Activated T-helper 1 cell treated with anti-CD3 and anti-CD28 coated beads, Interleukin-12 subunit alpha, Interleukin-12 subunit beta, Interleukin-2, Interleukin-4 antibody, amounts not matched to agents 30 ng/mL and 10 ng/mL and 1 ng/mL, durations not matched to agents 14 hours and 24 hours and 36 hours (primary cell): ENCODE measurements around the gene DMBT1. TPM values are rescaled to one million over a fixed set of nuclear protein-coding genes. Genes with fewer than 3 reads are reported as not detected.

Experiments
- DNase-seq: peaks from one replicate; pipeline ENCODE4 v3.0.0; 2021; ENCODE audit warnings: low spot score
- H3K27ac Mint-ChIP-seq: one replicate; pipeline ENCODE4 v1.8.0; 2021; ENCODE audit warnings: mild to moderate bottlenecking, mixed read lengths
- H3K27me3 Mint-ChIP-seq: one replicate; pipeline ENCODE4 v1.8.0; 2022; ENCODE audit warnings: mild to moderate bottlenecking, moderate library complexity, mixed read lengths; ENCODE audit not compliant: insufficient read depth
- H3K36me3 Mint-ChIP-seq: one replicate; pipeline ENCODE4 v1.8.0; 2021; ENCODE audit warnings: low read depth, mixed read lengths
- H3K4me1 Mint-ChIP-seq: one replicate; pipeline ENCODE4 v1.8.0; 2021; ENCODE audit warnings: low read depth, mixed read lengths
- H3K4me3 Mint-ChIP-seq: one replicate; pipeline ENCODE4 v1.8.0; 2021; ENCODE audit warnings: mild to moderate bottlenecking, moderate library complexity, mixed read lengths
- H3K9me3 Mint-ChIP-seq: one replicate; pipeline ENCODE4 v1.8.0; 2021; ENCODE audit warnings: mixed read lengths
- intact Hi-C: fragments of 100-400 bp; cut with micrococcal nuclease; formaldehyde crosslinking; loops from one replicate; pipeline ENCODE4 v1.15.1; 2024
- total RNA-seq: library from RNA; stranded (reverse); gene quantifications from 2 replicates; pipeline ENCODE4 v1.2.3, GENCODE V29; 2022

DMBT1 gene
- total RNA-seq, 1 donor from 2014 or later = not detected

GRCh38 chr10:122553341-122553740 is 7.2 kb upstream of the DMBT1 start:
- Mint-ChIP-seq H3K36me3 (no peaks in the 10 kb centered on the region), H3K9me3 (no peaks in the 10 kb centered on the region), H3K4me1 (peaks cover 2% of the 10 kb centered on the region), H3K4me3 (no peak overlapping the region), H3K27me3 (peaks cover 2% of the 10 kb centered on the region), H3K27ac (no peak overlapping the region)
- intact Hi-C loops = no loop called here
- DNase-seq = no peak

GRCh38 chr10:122554131-122555036 is 6.2 kb upstream of the DMBT1 start:
- DNase-seq = no peak
- Mint-ChIP-seq H3K36me3 (no peaks in the 10 kb centered on the region), H3K9me3 (no peaks in the 10 kb centered on the region), H3K4me3 (no peak overlapping the region), H3K27ac (no peak overlapping the region), H3K4me1 (peaks cover 12% of the 10 kb centered on the region), H3K27me3 (no peaks in the 10 kb centered on the region)
- intact Hi-C loops = no loop called here

DNA sequence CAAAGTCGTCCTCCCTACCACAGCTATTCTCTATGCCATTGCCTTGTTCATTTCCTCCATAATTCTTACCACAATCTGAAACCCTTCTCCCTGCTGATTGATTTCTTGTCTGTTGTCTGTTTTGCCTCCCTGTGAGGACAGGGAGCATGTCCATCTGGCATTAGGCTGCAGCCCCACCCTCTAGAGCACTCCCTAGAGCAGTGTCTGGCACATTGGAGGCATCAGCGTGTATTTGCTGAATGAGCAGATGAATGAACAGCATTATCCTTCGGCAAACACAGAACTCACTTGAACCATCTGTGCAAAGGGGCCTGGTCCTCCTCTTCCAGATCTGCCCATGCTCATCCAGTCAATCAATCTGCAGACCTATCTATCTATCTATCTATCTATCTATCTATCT is 5.1 kb upstream of the DMBT1 start:
- Mint-ChIP-seq H3K27me3 (no peaks in the 10 kb centered on the region), H3K27ac (no peak overlapping the region), H3K9me3 (no peaks in the 10 kb centered on the region), H3K36me3 (no peaks in the 10 kb centered on the region), H3K4me1 (peaks cover 12% of the 10 kb centered on the region), H3K4me3 (no peak overlapping the region)
- intact Hi-C loops = no loop called here
- DNase-seq = no peak

DNA sequence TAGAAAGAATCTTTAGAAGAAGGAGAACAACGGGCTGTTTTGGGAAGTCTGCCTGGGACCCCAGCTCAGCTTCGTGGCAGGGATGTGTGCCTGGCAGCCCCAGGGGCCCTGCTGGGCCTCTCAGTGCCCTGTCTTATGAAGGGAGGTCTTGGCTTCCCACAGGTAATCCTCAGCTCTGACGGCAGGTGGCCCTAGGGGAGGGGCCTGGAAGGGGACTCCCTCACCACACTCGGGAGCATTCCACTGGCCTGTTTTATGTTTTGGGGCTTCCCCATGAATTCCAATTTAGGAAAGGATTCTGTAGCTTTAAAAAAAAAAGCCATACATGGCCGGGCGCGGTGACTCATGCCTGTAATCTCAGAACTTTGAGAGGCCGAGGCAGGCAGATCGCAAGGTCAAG is 3.0 kb upstream of the DMBT1 start:
- H3K36me3 Mint-ChIP-seq = no peaks in the 10 kb centered on the region
- no peaks in the 10 kb centered on the region for H3K9me3 Mint-ChIP-seq
- H3K27ac Mint-ChIP-seq = no peak overlapping the region
- intact Hi-C loops = no loop called here
- DNase-seq = no peak
- no peak overlapping the region for H3K4me3 Mint-ChIP-seq
- peaks cover 12% of the 10 kb centered on the region for H3K4me1 Mint-ChIP-seq
- H3K27me3 Mint-ChIP-seq = peaks cover 11% of the 10 kb centered on the region

- no peak for DNase-seq
- peaks cover 12% of the 10 kb centered on the region for H3K4me1 Mint-ChIP-seq
- intact Hi-C loops = no loop called here
- H3K27me3 Mint-ChIP-seq = peaks cover 11% of the 10 kb centered on the region
- no peaks in the 10 kb centered on the region for H3K36me3 Mint-ChIP-seq
- no peaks in the 10 kb centered on the region for H3K9me3 Mint-ChIP-seq
- H3K27ac Mint-ChIP-seq = no peak overlapping the region
- no peak overlapping the region for H3K4me3 Mint-ChIP-seq
Measured at GRCh38 chr10:122558452-122558851, 2.1 kb upstream of the DMBT1 start.

GRCh38 chr10:122559228-122559627 is 1.3 kb upstream of the DMBT1 start:
- no peak overlapping the region for H3K27ac Mint-ChIP-seq
- H3K9me3 Mint-ChIP-seq = no peaks in the 10 kb centered on the region
- peaks cover 12% of the 10 kb centered on the region for H3K4me1 Mint-ChIP-seq
- H3K4me3 Mint-ChIP-seq = no peak overlapping the region
- H3K27me3 Mint-ChIP-seq = peaks cover 11% of the 10 kb centered on the region
- no peak for DNase-seq
- intact Hi-C loops = no loop called here
- H3K36me3 Mint-ChIP-seq = no peaks in the 10 kb centered on the region

- Mint-ChIP-seq H3K27me3 (peaks cover 24% of the 10 kb centered on the region), H3K4me1 (peaks cover 12% of the 10 kb centered on the region), H3K9me3 (no peaks in the 10 kb centered on the region), H3K36me3 (no peaks in the 10 kb centered on the region), H3K4me3 (no peak overlapping the region), H3K27ac (no peak overlapping the region)
- no peak for DNase-seq
- intact Hi-C loops = no loop called here
Measured at GRCh38 chr10:122561212-122561611, 658 bp downstream of the DMBT1 start.

DNA sequence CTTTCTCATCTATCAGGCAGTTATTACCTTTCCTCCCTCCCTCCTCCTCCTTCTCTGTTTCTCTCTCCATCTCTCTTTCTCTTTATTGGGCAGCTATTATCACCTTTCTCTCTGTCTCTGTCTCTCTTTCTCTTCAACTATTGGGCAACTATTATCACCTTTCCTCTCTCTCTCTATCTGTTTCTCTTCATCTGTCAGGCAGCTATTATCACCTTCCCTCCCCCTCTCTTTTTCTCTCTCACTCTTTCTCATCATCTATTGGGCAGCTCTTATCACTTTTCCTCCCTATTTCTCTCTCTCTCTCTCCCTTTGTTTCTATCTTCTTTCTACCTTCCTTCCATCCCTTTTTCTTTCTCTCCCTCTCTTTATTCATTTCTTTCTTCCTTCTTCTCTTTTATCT is 1.2 kb downstream of the DMBT1 start:
- H3K4me3 Mint-ChIP-seq = no peak overlapping the region
- intact Hi-C loops = no loop called here
- H3K36me3 Mint-ChIP-seq = no peaks in the 10 kb centered on the region
- no peak for DNase-seq
- H3K4me1 Mint-ChIP-seq = peaks cover 12% of the 10 kb centered on the region
- H3K27me3 Mint-ChIP-seq = peaks cover 24% of the 10 kb centered on the region
- no peak overlapping the region for H3K27ac Mint-ChIP-seq
- H3K9me3 Mint-ChIP-seq = no peaks in the 10 kb centered on the region

DNA sequence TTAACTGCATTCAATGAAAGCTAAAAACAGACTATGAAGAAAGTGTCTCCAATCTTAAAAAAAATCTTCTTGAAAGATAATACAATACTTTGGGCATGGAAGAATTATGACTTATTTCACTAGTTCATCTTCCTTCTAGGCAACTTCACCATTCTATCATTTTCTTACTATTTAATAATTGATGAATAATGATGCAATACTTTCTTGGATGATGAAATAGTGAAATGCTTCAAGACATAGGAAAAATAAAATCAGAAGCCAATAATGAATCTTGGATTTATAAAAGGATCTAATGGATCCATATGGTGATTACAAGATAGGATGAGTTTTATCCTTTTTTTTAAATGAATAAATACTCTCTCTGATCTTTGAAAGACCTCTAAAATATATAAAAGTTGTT is 4.4 kb downstream of the DMBT1 start:
- no peaks in the 10 kb centered on the region for H3K36me3 Mint-ChIP-seq
- no peak for DNase-seq
- H3K27me3 Mint-ChIP-seq = peaks cover 24% of the 10 kb centered on the region
- intact Hi-C loops = loop anchor here (1.0 to 5.0 kb wide), 5 partner anchors 55 to 267 kb away; no protein-coding TSS in a partner anchor
- no peak overlapping the region for H3K27ac Mint-ChIP-seq
- no peaks in the 10 kb centered on the region for H3K9me3 Mint-ChIP-seq
- H3K4me3 Mint-ChIP-seq = no peak overlapping the region
- H3K4me1 Mint-ChIP-seq = no peaks in the 10 kb centered on the region

DNA sequence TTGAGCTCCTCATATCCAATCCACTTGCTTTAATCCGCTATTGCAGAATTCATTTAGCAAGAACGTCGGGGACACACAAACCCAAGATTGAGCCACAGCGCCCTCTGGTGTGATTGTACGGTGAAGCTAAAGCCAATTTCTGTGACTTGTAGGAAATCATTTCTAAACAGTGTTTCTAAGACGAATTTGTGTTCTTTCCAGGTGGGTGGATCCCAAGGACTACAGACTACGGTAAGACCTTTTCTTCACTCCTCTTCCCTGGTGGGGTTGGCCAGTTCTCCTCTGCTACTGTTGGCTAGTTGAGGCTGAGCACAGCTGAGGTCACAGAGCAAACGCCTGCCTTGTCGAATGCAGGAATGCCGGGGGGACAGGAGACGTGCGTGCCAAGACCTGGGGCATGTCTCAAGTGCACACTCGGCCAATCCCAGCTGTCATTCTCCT is 5.2 kb downstream of the DMBT1 start:
- no peaks in the 10 kb centered on the region for H3K4me1 Mint-ChIP-seq
- H3K27me3 Mint-ChIP-seq = peaks cover 24% of the 10 kb centered on the region

GRCh38 chr10:122566632-122567031 is 6.1 kb downstream of the DMBT1 start:
- Mint-ChIP-seq H3K27me3 (peaks cover 18% of the 10 kb centered on the region), H3K4me1 (no peaks in the 10 kb centered on the region), H3K36me3 (no peaks in the 10 kb centered on the region), H3K9me3 (no peaks in the 10 kb centered on the region), H3K4me3 (no peak overlapping the region), H3K27ac (no peak overlapping the region)
- intact Hi-C loops = loop anchor here (2.0 to 5.0 kb wide), 2 partner anchors 136 to 992 kb away; no protein-coding TSS in a partner anchor
- no peak for DNase-seq

More for the DNA sequence above, 5.2 kb downstream of the DMBT1 start:
- Mint-ChIP-seq H3K36me3 (no peaks in the 10 kb centered on the region), H3K9me3 (no peaks in the 10 kb centered on the region), H3K27ac (no peak overlapping the region), H3K4me3 (no peak overlapping the region)
- intact Hi-C loops = loop anchor here (1.0 to 5.0 kb wide), 6 partner anchors 55 to 993 kb away; no protein-coding TSS in a partner anchor
- DNase-seq = peak; percentile 11

GRCh38 chr10:122567056-122567660 is 6.6 kb downstream of the DMBT1 start:
- DNase-seq = no peak
- Mint-ChIP-seq H3K27me3 (peaks cover 13% of the 10 kb centered on the region), H3K36me3 (no peaks in the 10 kb centered on the region), H3K9me3 (no peaks in the 10 kb centered on the region), H3K27ac (no peak overlapping the region), H3K4me1 (no peaks in the 10 kb centered on the region), H3K4me3 (no peak overlapping the region)
- intact Hi-C loops = loop anchor here (2.0 to 5.0 kb wide), 2 partner anchors 135 to 992 kb away; no protein-coding TSS in a partner anchor

DNA sequence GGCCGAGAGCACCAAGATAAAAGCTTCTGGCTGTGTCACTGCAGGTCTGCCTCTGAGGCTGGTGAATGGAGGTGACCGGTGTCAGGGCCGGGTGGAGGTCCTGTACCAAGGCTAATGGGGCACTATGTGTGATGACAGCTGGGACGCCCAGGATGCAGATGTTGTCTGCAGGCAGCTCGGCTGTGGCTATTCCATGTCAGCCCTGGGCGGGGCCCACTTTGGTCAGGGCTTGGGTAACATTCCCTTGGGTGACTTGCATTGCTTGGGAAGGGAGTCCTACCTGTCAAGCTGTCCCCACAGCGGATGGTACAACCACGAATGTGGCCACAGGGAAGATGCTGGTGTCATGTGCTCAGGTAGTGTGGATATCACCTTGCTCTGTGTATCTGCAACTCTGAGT is 8.0 kb downstream of the DMBT1 start:
- intact Hi-C loops = loop anchor here (5.0 kb wide), 1 partner anchor 134 kb away; no protein-coding TSS in a partner anchor
- no peaks in the 10 kb centered on the region for H3K9me3 Mint-ChIP-seq
- H3K4me1 Mint-ChIP-seq = no peaks in the 10 kb centered on the region
- H3K27ac Mint-ChIP-seq = no peak overlapping the region
- no peaks in the 10 kb centered on the region for H3K36me3 Mint-ChIP-seq
- H3K27me3 Mint-ChIP-seq = peaks cover 13% of the 10 kb centered on the region
- no peak overlapping the region for H3K4me3 Mint-ChIP-seq
- DNase-seq = no peak
